SW 1271 (cell line): Measurements from ENCODE around the gene AGFG1.
"Not testable (repeated sequence)": the region's sequence is repeated elsewhere in the genome, so short reads cannot be mapped to it uniquely, and the experiment has no call there.

Experiments
- DNase-seq, 2 experiments: peaks; one replicate each; lab custom pipeline; 2025; lab: John Stamatoyannopoulos, UW

Gene AGFG1

GRCh38 chr2:227536445-227536844, 64.5 kb downstream of the AGFG1 start:
- DNase-seq: no peak

GRCh38 chr2:227539465-227539956, 67.6 kb downstream of the AGFG1 start:
- no peak for DNase-seq

GRCh38 chr2:227540352-227540751, 68.4 kb downstream of the AGFG1 start:
- not testable (repeated sequence) for DNase-seq

GRCh38 chr2:227545990-227546389, 74.0 kb downstream of the AGFG1 start:
- DNase-seq: no peak

- DNase-seq: no peak
Observed at GRCh38 chr2:227551836-227552235, 79.9 kb downstream of the AGFG1 start.

GRCh38 chr2:227562581-227562980, 90.6 kb downstream of the AGFG1 start:
- DNase-seq: no peak

GRCh38 chr2:227565080-227565479, 93.1 kb downstream of the AGFG1 start:
- no peak for DNase-seq

- DNase-seq: no peak
Observed at GRCh38 chr2:227566012-227566411, 94.1 kb downstream of the AGFG1 start.

- no peak for DNase-seq
Observed at GRCh38 chr2:227568852-227569169, 96.9 kb downstream of the AGFG1 start.

GRCh38 chr2:227570615-227571014, 98.7 kb downstream of the AGFG1 start:
- no peak for DNase-seq

GRCh38 chr2:227576110-227576509, 104.2 kb downstream of the AGFG1 start:
- no peak for DNase-seq

GRCh38 chr2:227576812-227577211, 104.9 kb downstream of the AGFG1 start:
- DNase-seq: no peak

- no peak for DNase-seq
Observed at GRCh38 chr2:227577555-227577954, 105.6 kb downstream of the AGFG1 start.

- DNase-seq: no peak
Observed at GRCh38 chr2:227578642-227579041, 106.7 kb downstream of the AGFG1 start.

GRCh38 chr2:227579791-227580190, 107.8 kb downstream of the AGFG1 start:
- DNase-seq: no peak

GRCh38 chr2:227582369-227582768, 110.4 kb downstream of the AGFG1 start:
- DNase-seq: no peak

- no peak for DNase-seq
Observed at GRCh38 chr2:227592694-227593387, 120.9 kb downstream of the AGFG1 start.

GRCh38 chr2:227595797-227596196, 123.8 kb downstream of the AGFG1 start:
- no peak for DNase-seq

GRCh38 chr2:227597036-227597435, 125.1 kb downstream of the AGFG1 start:
- no peak for DNase-seq

- no peak for DNase-seq
Observed at GRCh38 chr2:227597998-227598397, 126.0 kb downstream of the AGFG1 start.

GRCh38 chr2:227598835-227599503, 127.0 kb downstream of the AGFG1 start, which contains the start of gene SCYGR2:
TSS of gene SCYGR2 (plus strand) at chr2:227598893. CDS start at chr2:227598893, 0 bp downstream.
- not testable (repeated sequence) for DNase-seq

GRCh38 chr2:227602358-227602757, 130.4 kb downstream of the AGFG1 start:
- no peak for DNase-seq

- DNase-seq: no peak
Observed at GRCh38 chr2:227606476-227606875, 134.5 kb downstream of the AGFG1 start.

- no peak for DNase-seq
Observed at GRCh38 chr2:227607941-227608340, 136.0 kb downstream of the AGFG1 start.
